GM19438 (cell line): ENCODE data around the gene POLR1C.
"Not testable (repeated sequence)": the region's sequence is repeated elsewhere in the genome, so short reads cannot be mapped to it uniquely, and the experiment has no call there.

Experiments
- ATAC-seq: cut with Tn5 transposase; IDR thresholded peaks from one replicate; pipeline ENCODE4 v1.9.1; 2021; ENCODE audit warnings: low read depth; ENCODE audit not compliant: unreplicated experiment

POLR1C gene

GRCh38 chr6:43557620-43558019, 40.7 kb downstream of the POLR1C start:
- ATAC-seq, result not testable (repeated sequence)

GRCh38 chr6:43559328-43559727, 42.4 kb downstream of the POLR1C start:
- ATAC-seq, result no peak

DNA sequence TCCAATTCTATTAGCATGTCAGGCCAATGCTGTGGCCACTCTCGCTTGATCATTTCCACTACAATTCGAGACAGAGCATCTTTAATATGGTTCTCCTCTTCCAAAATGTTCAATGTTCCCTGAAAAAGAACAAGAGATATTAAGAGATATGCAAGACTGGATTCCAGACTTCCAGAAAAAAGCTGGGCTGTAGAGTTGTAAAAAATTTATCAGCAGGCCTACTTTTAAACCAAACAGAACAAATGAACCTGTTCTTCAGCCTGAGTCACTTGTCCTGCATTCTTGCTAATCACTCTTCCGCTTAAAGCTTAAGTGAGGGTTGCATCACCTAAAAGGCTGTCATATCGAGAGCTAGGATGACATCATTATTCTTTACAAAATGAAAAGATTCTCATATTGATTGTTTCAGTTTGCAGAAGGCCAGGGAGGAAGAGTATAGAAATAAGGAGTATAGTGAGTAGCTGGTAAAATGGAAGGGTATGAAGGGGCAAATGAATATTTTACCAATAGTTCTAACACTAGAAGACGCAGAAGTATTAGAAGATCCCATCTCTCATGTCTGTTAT, 54.1 kb downstream of the POLR1C start:
- no peak for ATAC-seq
